NCI-H2107 (cell line): ENCODE results near the gene S1PR3.

Experiments used
- DNase-seq: peaks from one replicate; lab custom pipeline; 2025; lab: John Stamatoyannopoulos, UW

Gene S1PR3

DNA sequence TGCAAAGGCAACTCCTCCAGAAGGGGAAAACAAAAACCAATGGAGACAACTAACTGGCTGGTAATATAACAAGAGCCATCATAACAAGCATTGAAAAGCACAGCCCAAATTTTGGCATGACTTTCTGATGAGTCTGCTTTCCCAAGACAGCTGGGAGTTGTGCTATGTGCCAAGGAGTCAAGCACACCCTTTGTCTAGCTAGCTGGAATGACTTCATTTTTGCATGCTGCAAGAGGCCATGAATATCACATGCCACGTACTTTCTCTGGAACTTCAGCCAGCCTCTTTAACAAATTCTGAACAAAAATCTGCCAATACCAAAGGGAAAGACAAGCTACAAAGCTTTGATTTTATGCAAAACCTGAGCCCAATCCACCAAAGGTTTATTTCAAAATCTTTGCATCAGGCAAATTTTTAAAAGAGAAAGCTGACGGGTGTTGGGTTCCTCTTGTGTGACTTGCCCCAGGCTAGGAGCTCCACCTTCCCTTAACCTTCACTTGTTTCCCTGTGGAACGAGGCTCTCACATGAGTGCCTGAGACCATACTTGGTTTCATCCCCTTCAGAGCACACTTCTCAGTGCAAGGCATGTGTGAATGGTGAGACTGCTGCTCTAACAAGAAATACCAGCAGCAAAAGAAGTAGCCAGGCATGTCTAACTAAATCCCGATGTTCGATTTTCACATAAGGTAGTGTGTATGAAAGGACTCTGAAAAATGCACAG is 47.3 kb downstream of the S1PR3 start:
- no peak for DNase-seq

DNA sequence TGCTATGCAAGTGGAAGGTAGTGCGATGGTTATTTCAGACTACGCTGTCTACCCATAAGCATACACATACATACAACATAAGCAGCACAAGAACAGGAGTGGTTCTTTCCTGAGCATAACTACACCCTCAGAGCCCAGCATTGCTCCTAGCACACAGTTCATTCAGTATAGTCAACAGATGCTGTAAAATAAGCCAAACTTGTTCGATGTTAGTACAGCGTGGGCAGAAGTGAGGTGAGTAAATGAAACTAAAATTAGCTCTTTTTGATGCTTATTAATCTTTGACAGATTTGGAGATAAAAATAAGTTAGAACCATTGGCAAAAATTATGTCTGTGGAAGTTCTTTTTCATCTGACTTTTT is 47.8 kb downstream of the S1PR3 start:
- DNase-seq, result no peak

DNA sequence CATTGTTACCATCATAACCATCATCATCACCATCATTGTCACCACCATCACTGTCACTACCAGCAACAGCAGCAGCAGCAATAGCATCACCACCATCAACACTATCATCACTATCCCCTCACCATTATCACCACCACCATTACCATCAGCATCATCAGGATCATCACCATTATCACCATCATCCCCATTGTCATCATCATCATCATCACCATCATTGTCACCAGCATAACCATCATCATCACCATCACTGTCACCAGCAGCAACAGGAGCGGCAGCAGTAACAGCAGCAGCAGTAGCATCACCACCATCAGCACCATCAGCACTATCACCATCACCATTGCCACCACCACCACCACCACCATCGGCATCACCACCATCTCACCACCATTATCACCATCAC is 48.4 kb downstream of the S1PR3 start:
- DNase-seq, result no peak

DNA sequence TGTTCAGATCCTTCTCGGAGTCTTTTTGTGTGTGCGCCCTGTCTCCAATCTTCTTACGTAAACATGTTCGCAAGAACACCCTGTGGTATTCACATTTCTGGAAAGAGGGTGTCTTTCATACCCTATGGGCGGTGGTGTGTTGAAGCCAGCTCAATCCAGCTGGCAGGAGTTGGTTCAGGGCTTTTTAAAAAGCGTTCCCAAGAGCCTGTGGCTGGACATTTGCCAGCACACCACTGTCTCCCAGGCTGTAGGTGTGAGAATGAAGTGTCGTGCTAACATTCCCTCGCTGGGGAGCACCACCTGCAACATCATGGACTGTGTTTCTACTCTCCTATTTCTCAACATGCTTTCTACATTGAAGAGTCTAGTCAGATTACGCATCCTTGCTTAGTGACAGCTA is 51.7 kb downstream of the S1PR3 start:
- no peak for DNase-seq

DNA sequence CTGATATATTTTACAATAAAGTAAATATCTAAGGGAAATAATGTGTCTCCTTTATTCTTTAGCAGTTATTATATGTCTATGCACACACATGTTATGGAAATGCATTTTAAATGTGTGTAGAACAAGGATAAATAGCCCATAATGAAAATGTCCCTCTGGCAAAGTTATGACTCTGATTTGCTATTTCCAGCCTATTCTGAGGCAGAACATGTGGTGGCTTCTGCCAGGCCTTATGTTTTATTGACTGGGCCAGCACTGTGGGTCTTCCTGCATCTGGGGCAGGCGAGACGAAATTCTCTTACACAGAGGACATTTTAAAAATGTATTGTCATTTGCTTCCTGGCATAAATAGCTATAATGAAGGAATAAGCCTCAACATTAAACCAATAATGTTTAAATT is 52.8 kb downstream of the S1PR3 start:
- no peak for DNase-seq

DNA sequence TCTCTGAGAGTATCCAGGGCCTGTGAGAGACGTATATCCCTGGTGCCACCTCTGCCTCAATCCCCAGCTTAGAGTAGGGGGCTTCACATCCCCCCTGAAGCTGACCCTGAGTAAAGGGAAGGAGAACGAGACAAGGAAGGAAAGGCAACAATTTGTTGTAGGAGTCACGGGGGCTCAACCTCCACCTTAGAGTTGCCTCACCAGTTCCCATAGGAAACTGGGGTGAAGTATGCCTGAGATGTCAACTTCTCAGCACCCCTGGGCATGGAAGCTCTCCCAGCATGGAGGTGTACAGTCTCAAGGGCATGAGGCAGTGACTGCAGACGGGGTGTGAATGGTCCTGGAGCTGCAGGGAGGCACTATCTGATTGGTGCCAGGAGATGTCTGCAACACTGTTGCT is 53.6 kb downstream of the S1PR3 start:
- no peak for DNase-seq

DNA sequence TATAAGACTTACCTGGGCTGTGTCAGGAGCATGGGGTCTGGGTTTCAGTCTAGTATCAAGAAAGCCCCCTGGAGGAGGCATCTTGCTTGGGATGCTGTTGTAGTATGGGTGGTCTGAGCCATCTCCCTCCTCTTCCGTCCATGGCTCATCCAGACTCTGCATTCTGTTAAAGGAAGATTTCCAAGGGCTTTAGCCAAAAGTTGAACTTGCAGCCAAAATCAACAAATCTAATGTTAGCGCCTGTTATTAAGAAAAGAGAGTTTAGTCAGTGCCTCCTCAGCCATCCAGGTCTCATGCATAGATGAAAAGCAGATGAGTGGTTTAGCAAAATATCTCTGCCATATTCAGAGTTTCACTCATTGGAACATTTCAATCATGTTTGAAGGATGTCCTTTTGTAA is 55.6 kb downstream of the S1PR3 start:
- DNase-seq, result no peak

DNA sequence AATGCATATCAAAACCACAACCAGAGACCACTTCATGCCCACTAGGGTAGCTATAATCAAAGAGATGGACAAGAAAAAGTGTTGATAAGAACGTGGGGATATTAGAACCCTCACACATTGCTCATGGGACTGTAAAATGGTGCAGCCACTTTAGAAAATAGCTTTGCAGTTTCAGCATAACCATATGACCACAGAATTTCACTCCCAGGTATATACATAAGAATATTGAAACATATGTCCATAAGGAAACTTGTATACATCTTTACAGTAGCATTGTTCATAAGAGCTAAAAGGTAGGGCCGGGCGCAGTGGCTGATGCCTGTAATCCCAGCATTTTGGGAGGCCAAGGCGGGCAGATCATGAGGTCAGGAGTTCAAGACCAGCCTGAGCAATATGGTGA is 56.4 kb downstream of the S1PR3 start:
- no peak for DNase-seq

DNA sequence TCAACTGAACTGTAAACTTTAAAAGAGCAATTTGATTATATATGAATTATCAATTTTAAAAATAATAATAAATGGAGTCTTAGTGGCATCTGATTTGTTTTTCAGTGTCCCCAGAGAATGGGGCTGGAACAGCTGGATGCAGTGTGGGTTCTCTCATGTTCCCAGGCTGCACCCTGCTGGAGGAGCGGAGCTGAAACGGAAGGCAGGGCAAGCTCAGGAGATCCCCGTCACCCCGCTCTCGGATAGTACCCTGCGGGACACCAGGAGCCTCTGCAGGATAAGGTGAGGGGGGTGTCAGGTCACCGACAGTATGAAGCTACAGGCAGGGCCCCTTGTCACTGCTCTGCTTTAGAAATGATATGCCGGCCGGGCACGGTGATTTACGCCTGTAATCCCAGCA is 57.3 kb downstream of the S1PR3 start:
- DNase-seq, result no peak

DNA sequence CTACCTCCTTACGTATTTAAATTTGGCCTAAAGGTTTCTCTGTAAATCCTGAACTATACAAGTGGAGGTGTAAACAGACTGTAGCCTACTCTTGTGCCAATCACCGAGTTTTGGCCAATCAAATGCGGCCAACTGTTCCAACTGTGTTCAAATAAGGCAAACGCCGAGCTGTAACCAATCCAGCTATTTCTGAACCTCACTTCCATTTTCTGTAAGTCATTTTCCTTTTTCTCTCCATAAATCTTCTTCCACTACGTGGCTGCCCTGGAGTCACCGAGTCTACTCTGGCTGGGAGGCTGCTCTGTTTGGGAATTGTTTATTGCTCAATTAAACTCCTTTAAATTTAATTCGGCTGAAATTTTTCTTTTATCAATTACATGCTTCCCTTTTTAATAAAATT is 58.4 kb downstream of the S1PR3 start:
- no peak for DNase-seq

DNA sequence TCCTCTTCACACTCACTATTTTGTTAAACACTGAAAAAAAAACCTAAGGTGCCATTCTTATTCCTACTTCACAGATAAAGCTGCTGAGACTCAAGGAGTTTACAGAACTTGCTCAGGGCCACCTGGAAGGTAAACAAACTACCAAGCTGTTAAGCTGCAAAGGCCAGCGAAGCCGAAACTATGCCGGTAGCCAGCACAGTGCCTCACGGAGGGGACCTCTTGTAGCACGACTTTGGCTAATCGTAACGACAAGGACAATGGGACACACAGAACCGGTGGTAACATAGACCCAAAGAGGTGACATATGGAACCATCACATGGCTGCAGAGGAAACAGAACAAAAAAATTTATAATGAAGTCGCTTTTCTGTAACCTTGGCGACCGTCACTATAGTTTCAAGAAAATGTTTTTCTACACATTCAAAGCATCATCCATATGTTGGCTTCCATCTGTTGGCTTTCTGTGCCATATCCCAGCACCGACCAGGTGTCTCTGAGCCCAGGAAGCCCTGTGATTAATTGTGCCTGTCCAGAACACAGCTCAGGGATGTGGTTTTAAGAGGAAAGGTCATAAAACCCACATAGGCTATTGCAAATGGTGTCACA is 60.3 kb downstream of the S1PR3 start:
- no peak for DNase-seq

DNA sequence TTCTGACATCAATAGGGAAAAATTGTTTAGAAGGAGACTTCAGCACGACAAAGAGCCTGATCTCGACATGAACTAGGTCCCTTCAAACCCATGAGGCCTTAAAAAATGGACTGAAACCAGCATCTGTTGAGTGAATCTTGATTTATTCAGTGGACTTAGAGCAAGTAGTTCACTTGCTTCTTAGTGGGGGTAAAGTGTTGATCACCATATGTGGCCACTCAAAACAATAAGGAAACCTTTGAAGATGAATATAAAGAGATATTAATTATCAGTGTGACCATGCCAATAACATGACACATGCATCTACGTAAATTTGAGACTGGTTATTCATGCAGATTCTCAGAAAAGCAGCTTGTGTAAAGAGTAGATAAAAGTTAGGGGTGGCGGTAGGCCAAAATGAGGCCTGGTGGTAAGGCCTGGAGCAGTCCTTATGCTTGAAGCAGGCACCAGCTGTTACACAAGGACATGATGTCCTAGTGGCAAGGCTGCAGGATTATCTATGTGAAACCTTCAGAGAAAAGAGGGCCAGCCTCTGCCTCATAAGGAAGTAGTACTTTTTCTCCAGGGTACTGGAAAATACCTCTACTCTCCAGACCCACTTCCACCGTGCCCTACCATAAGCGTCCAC is 61.3 kb downstream of the S1PR3 start:
- no peak for DNase-seq

DNA sequence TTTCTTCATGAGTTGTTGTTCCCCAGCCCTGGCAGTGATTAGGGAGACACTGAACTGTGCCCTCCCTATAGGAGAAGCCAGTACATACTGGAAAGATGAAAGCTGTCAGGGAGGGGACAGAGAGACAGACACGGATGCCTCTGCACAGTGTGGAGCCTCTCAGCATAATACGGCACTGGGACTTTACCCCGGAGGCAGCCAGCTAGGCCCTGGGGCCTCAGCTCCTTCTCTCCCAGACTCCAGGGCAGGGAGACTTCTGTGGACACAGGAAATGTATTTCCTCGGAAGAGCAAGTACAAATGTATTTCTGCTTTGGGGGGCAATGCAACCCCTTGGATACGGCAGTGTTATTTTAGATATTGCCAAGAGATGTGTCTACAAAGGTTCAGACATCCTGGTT is 62.0 kb downstream of the S1PR3 start:
- no peak for DNase-seq
